GM12875 (cell line): ENCODE results near the gene BCAS1.

Experiments
- H3K4me3 ChIP-seq: one replicate; pipeline ENCODE4 v1.5.1; 2011; ENCODE audit warnings: low read depth, low read length, control low read depth
- TF ChIP-seq, protein P1 (sequence below): IDR thresholded peaks from 2 replicates; pipeline ENCODE4 v1.5.1; 2011; ENCODE audit warnings: low read depth, mild to moderate bottlenecking, control low read depth, inconsistent platforms, low read length, moderate library complexity, borderline replicate concordance; ENCODE audit not compliant: insufficient read depth

The BCAS1 gene

GRCh38 chr20:54043076-54043967 lies 27.1 kb downstream of the BCAS1 start:
- TF ChIP-seq, protein P1, sequence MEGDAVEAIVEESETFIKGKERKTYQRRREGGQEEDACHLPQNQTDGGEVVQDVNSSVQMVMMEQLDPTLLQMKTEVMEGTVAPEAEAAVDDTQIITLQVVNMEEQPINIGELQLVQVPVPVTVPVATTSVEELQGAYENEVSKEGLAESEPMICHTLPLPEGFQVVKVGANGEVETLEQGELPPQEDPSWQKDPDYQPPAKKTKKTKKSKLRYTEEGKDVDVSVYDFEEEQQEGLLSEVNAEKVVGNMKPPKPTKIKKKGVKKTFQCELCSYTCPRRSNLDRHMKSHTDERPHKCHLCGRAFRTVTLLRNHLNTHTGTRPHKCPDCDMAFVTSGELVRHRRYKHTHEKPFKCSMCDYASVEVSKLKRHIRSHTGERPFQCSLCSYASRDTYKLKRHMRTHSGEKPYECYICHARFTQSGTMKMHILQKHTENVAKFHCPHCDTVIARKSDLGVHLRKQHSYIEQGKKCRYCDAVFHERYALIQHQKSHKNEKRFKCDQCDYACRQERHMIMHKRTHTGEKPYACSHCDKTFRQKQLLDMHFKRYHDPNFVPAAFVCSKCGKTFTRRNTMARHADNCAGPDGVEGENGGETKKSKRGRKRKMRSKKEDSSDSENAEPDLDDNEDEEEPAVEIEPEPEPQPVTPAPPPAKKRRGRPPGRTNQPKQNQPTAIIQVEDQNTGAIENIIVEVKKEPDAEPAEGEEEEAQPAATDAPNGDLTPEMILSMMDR = no peak
- H3K4me3 ChIP-seq = no peak overlapping the region

GRCh38 chr20:54042021-54042420 lies 28.4 kb downstream of the BCAS1 start:
- TF ChIP-seq, protein P1 = no peak
- no peak overlapping the region for H3K4me3 ChIP-seq

GRCh38 chr20:54041336-54041735 lies 29.1 kb downstream of the BCAS1 start:
- no peak overlapping the region for H3K4me3 ChIP-seq
- TF ChIP-seq, protein P1 = no peak

- TF ChIP-seq, protein P1 = no peak
- no peak overlapping the region for H3K4me3 ChIP-seq
Observed at GRCh38 chr20:54040531-54040930, 29.9 kb downstream of the BCAS1 start.

GRCh38 chr20:54038961-54039360 lies 31.4 kb downstream of the BCAS1 start:
- H3K4me3 ChIP-seq = no peak overlapping the region
- TF ChIP-seq, protein P1 = no peak

GRCh38 chr20:54037525-54037924 lies 32.9 kb downstream of the BCAS1 start:
- TF ChIP-seq, protein P1 = no peak

GRCh38 chr20:54029643-54030042 lies 40.8 kb downstream of the BCAS1 start:
- H3K4me3 ChIP-seq = no peak overlapping the region
- TF ChIP-seq, protein P1 = no peak

More at GRCh38 chr20:54037525-54037924, 32.9 kb downstream of the BCAS1 start:
- H3K4me3 ChIP-seq = no peak overlapping the region
